Endodermal cell (in vitro differentiated cells): ENCODE data around the gene MT2A. TPM values are rescaled to one million over a fixed set of nuclear protein-coding genes. Genes with fewer than 3 reads are reported as not detected.

ENCODE experiments used
- DNase-seq: peaks from one replicate; pipeline ENCODE4 v3.0.0-alpha.2; 2017
- H3K27ac ChIP-seq: 2 replicates; pipeline ENCODE4 v1.5.1; 2013; ENCODE audit warnings: mild to moderate bottlenecking, low read depth, low read length, moderate library complexity
- H3K27me3 ChIP-seq: 2 replicates; pipeline ENCODE4 v1.6.1; 2013; ENCODE audit warnings: mild to moderate bottlenecking, low read length, moderate library complexity; ENCODE audit not compliant: insufficient read depth, control insufficient read depth, poor library complexity, severe bottlenecking
- H3K36me3 ChIP-seq: 2 replicates; pipeline ENCODE4 v1.7.0; 2013; ENCODE audit warnings: mild to moderate bottlenecking, low read length, moderate library complexity; ENCODE audit not compliant: control insufficient read depth, insufficient read depth
- H3K4me1 ChIP-seq: one replicate; pipeline ENCODE4 v1.7.0; 2013; ENCODE audit warnings: low read length; ENCODE audit not compliant: control insufficient read depth, insufficient read depth
- H3K4me3 ChIP-seq: 2 replicates; pipeline ENCODE4 v1.5.1; 2013; ENCODE audit warnings: mild to moderate bottlenecking, low read length, moderate library complexity
- H3K9ac ChIP-seq: 2 replicates; pipeline ENCODE4 v1.6.1; 2013; ENCODE audit warnings: mild to moderate bottlenecking, low read length, moderate library complexity; ENCODE audit not compliant: poor library complexity, severe bottlenecking; ENCODE audit errors: extremely low read depth
- H3K9me3 ChIP-seq: 2 replicates; pipeline ENCODE4 v1.6.1; 2013; ENCODE audit warnings: mild to moderate bottlenecking, low read length, moderate library complexity; ENCODE audit not compliant: control insufficient read depth
- H3K27ac Mint-ChIP-seq: 2 replicates; pipeline ENCODE4 v1.8.0; 2020; ENCODE audit warnings: mixed read lengths
- H3K27me3 Mint-ChIP-seq: 2 replicates; pipeline ENCODE4 v1.8.0; 2021; ENCODE audit warnings: mild to moderate bottlenecking, mixed read lengths; ENCODE audit not compliant: insufficient read depth
- H3K36me3 Mint-ChIP-seq: 2 replicates; pipeline ENCODE4 v1.8.0; 2020; ENCODE audit warnings: low read depth, mixed read lengths
- H3K4me1 Mint-ChIP-seq: 2 replicates; pipeline ENCODE4 v1.8.0; 2020; ENCODE audit warnings: mixed read lengths
- H3K4me3 Mint-ChIP-seq: 2 replicates; pipeline ENCODE4 v1.8.0; 2020; ENCODE audit warnings: mild to moderate bottlenecking, moderate library complexity, mixed read lengths
- H3K9me3 Mint-ChIP-seq: 2 replicates; pipeline ENCODE4 v1.8.0; 2020; ENCODE audit warnings: mild to moderate bottlenecking, mixed read lengths
- WGBS, 2 experiments: methylation state at CpG; one replicate each; pipeline versions ENCODE4 v1.1.5 to v1.1.7; 2013; ENCODE audit warnings: missing lambda C conversion rate in 2 of 2, mixed read lengths in 1 of 2; ENCODE audit not compliant: insufficient coverage in 1 of 2, insufficient read length in 1 of 2; 5-methylcytosine and 5-hydroxymethylcytosine counted together
- total RNA-seq, 2 donors: library from RNA; stranded (reverse); fragmentation: NEBNext Ultra II Directional in 1 of 2; extraction: Animal tissue kit (Norgen Biotek cat#: 25700) in 1 of 2; gene quantifications; 2 replicates in 1 of 2; 3 replicates in 1 of 2; pipeline ENCODE4 v1.2.1, GENCODE V29; 2021
- TF ChIP-seq, protein P1 (sequence below): fragments of 200-600 bp; sonication (generic); conservative IDR thresholded peaks from 2 replicates; pipeline ENCODE4 v1.5.0; 2021; ENCODE audit warnings: antibody characterized with exemption, mild to moderate bottlenecking

Gene MT2A
- total RNA-seq, 2 donors from 2014 or later = 6.8 TPM; not detected in 1

DNA sequence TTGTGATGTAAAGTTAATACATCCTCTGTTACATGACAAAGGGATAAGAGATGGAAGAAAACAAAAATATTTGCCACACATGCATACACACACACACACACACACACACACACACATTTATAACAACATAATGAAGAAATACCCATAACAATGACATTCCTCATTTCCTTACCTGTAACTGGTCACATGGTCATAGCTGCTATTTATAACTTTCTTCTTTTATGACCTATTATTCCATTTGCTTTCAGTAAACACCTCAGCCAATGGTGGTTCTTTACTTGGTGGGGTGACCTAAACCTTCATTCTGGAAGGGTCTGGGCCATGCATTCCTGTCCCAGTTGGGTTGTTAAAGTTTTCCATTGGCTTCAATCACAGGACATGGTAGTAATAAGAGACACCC, 5.3 kb downstream of the MT2A start:
- no peaks in the 10 kb centered on the region for H3K36me3 Mint-ChIP-seq
- no peak overlapping the region for H3K27ac ChIP-seq
- no peak overlapping the region for H3K9ac ChIP-seq

DNA sequence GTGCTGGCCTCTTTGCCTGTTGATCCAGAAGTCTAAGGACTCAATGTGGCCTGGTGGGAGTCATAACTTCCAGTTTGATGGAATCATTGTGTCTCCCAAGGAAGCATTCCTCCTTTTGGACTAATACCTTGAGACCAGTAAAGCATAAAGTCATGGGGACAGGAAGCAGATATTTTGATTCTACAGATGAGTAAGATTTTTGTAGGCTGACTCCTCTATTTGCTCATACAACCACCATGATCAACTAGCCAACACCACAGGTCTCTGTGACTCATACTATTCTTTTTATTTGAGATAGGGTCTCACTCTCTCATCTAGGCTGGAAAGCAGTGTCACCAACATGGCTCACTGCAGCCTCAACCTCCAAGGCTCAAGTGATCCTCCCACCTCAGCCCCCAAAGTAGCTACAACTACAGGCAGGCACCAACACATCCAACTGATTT, 6.2 kb downstream of the MT2A start:
- Histone ChIP-seq H3K36me3 (no peaks in the 10 kb centered on the region), H3K27ac (no peak overlapping the region), H3K4me1 (no peaks in the 10 kb centered on the region), H3K9ac (no peak overlapping the region), H3K27me3 (peaks cover 84% of the 10 kb centered on the region), H3K9me3 (no peaks in the 10 kb centered on the region), H3K4me3 (no peak overlapping the region)
- Mint-ChIP-seq H3K4me3 (no peak overlapping the region), H3K9me3 (no peaks in the 10 kb centered on the region), H3K4me1 (peaks cover 8% of the 10 kb centered on the region), H3K36me3 (no peaks in the 10 kb centered on the region), H3K27me3 (peaks cover 89% of the 10 kb centered on the region), H3K27ac (no peak overlapping the region)
- DNase-seq = no peak
- TF ChIP-seq, protein P1, sequence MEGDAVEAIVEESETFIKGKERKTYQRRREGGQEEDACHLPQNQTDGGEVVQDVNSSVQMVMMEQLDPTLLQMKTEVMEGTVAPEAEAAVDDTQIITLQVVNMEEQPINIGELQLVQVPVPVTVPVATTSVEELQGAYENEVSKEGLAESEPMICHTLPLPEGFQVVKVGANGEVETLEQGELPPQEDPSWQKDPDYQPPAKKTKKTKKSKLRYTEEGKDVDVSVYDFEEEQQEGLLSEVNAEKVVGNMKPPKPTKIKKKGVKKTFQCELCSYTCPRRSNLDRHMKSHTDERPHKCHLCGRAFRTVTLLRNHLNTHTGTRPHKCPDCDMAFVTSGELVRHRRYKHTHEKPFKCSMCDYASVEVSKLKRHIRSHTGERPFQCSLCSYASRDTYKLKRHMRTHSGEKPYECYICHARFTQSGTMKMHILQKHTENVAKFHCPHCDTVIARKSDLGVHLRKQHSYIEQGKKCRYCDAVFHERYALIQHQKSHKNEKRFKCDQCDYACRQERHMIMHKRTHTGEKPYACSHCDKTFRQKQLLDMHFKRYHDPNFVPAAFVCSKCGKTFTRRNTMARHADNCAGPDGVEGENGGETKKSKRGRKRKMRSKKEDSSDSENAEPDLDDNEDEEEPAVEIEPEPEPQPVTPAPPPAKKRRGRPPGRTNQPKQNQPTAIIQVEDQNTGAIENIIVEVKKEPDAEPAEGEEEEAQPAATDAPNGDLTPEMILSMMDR = no peak

More for the DNA sequence above, 5.3 kb downstream of the MT2A start:
- no peak for DNase-seq
- H3K27me3 ChIP-seq = peaks cover 84% of the 10 kb centered on the region
- H3K4me3 ChIP-seq = no peak overlapping the region
- Mint-ChIP-seq H3K4me3 (no peak overlapping the region), H3K27me3 (peaks cover 89% of the 10 kb centered on the region), H3K4me1 (peaks cover 17% of the 10 kb centered on the region), H3K9me3 (no peaks in the 10 kb centered on the region), H3K27ac (no peak overlapping the region)
- H3K4me1 ChIP-seq = no peaks in the 10 kb centered on the region
- H3K36me3 ChIP-seq = no peaks in the 10 kb centered on the region
- no peaks in the 10 kb centered on the region for H3K9me3 ChIP-seq
- TF ChIP-seq, protein P1 = no peak

DNA sequence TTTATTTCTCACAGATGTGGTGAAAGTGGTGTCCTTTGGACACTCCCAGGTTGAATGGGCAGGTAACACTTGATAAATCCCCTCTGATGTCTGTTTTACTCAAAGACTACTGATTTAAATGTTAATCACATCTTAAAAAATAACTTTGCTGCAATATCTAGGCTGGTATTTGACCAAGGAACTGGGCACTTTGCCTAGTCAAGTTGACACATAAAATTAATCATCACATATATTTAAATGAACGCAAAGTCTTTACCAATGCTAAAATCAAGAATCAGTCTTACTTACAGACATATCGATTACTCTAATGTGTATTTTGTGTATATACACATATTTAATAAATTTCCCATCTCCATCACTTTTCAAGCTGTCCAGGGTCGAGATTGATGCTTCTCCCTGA, 7.0 kb downstream of the MT2A start:
- H3K36me3 Mint-ChIP-seq = no peaks in the 10 kb centered on the region
- WGBS, 2 experiments = 80 to 83% methylated on average over 1 to 2 of the region's 3 CpGs
- peaks cover 89% of the 10 kb centered on the region for H3K27me3 Mint-ChIP-seq

More for the DNA sequence above, 7.0 kb downstream of the MT2A start:
- peaks cover 81% of the 10 kb centered on the region for H3K27me3 ChIP-seq
- DNase-seq = no peak
- H3K4me1 ChIP-seq = no peaks in the 10 kb centered on the region
- no peaks in the 10 kb centered on the region for H3K9me3 ChIP-seq
- H3K9ac ChIP-seq = no peak overlapping the region
- Mint-ChIP-seq H3K9me3 (no peaks in the 10 kb centered on the region), H3K27ac (no peak overlapping the region), H3K4me3 (no peak overlapping the region), H3K4me1 (peaks cover 7% of the 10 kb centered on the region)
- H3K36me3 ChIP-seq = no peaks in the 10 kb centered on the region
- TF ChIP-seq, protein P1 = no peak
- H3K4me3 ChIP-seq = no peak overlapping the region
- H3K27ac ChIP-seq = no peak overlapping the region
